ENCODE data around the gene L1TD1.

DNA sequence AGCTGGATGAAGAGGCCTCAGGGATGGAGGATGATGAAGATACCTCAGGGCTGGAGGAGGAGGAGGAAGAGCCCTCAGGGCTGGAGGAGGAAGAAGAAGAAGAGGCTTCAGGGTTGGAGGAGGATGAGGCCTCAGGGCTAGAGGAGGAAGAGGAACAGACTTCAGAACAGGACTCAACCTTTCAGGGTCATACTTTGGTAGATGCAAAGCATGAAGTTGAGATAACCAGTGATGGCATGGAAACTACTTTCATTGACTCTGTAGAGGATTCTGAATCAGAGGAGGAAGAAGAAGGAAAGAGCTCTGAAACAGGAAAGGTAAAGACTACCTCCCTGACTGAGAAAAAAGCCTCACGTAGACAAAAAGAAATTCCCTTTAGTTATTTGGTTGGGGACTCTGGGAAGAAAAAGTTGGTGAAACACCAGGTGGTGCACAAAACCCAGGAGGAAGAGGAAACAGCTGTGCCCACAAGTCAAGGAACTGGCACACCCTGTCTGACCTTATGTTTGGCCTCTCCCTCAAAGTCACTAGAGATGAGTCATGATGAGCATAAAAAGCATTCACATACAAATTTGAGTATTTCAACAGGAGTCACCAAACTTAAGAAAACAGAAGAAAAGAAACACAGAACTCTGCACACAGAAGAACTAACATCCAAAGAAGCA, 15.4 kb downstream of the L1TD1 start:
- TF ChIP-seq, protein P1, sequence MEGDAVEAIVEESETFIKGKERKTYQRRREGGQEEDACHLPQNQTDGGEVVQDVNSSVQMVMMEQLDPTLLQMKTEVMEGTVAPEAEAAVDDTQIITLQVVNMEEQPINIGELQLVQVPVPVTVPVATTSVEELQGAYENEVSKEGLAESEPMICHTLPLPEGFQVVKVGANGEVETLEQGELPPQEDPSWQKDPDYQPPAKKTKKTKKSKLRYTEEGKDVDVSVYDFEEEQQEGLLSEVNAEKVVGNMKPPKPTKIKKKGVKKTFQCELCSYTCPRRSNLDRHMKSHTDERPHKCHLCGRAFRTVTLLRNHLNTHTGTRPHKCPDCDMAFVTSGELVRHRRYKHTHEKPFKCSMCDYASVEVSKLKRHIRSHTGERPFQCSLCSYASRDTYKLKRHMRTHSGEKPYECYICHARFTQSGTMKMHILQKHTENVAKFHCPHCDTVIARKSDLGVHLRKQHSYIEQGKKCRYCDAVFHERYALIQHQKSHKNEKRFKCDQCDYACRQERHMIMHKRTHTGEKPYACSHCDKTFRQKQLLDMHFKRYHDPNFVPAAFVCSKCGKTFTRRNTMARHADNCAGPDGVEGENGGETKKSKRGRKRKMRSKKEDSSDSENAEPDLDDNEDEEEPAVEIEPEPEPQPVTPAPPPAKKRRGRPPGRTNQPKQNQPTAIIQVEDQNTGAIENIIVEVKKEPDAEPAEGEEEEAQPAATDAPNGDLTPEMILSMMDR (IDR thresholded peaks at IDR 0.05) = no peak
- no peak for TF ChIP-seq POLR2A (IDR thresholded peaks at IDR 0.05)

All from body of pancreas (tissue), 4 donors.